ENCODE measurements around the gene HS1BP3. TPM values are rescaled to one million over a fixed set of nuclear protein-coding genes. Genes with fewer than 3 reads are reported as not detected.

Gene HS1BP3
- total RNA-seq, 2 donors from 2014 or later = 8.9 to 10.7 TPM

DNA sequence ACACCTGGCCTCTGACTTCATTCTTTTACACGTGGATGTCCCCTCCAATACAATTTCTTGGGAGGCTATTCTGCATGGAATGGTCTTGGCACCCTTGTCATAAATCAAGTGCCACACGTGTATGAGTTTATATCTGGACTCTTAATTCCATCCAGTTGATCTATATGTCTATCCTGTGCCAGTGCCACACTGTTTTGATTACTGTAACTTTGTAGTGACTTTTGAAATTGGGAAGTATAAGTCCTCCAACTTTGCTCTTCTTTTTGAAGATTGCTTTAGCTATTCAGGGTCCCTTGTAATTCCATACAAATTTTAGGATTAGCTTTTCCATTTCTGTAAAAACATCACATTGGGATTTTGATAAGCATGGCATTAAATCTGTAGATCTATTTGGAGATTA is 43.5 kb downstream of the HS1BP3 start:
- ATAC-seq (replicated peaks) = no peak
- Mint-ChIP-seq H3K27ac (no peak overlapping the region), H3K27me3 (no peaks in the 10 kb centered on the region), H3K4me3 (no peak overlapping the region), H3K9me3 (peaks cover 6% of the 10 kb centered on the region), H3K36me3 (ENCODE audit: low read depth) (no peaks in the 10 kb centered on the region), H3K4me1 (no peaks in the 10 kb centered on the region)

DNA sequence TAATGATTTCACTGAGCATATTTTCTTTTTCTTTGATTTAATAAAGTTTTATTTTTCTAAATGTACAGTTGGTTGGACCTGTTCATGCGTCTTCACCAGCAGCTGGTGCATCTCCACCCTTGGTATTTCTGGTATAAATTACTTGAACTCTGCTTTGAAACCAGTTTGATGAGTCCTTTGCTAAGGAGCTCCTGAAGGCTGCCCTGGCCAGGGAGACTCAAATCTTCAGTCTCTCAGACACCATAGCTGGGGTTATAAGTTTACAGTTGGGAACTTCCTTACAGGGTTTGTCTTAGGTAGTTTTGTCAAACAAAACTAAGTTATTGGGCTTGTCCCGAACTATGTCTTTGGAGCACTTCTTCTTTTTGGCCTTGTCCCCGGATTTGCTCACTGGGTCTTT is 44.7 kb downstream of the HS1BP3 start:
- H3K4me3 Mint-ChIP-seq = no peak overlapping the region
- peaks cover 6% of the 10 kb centered on the region for H3K9me3 Mint-ChIP-seq
- no peaks in the 10 kb centered on the region for H3K27me3 Mint-ChIP-seq
- H3K27ac Mint-ChIP-seq = no peak overlapping the region
- no peaks in the 10 kb centered on the region for H3K36me3 Mint-ChIP-seq (ENCODE audit: low read depth)
- H3K4me1 Mint-ChIP-seq = no peaks in the 10 kb centered on the region
- ATAC-seq (replicated peaks) = no peak

DNA sequence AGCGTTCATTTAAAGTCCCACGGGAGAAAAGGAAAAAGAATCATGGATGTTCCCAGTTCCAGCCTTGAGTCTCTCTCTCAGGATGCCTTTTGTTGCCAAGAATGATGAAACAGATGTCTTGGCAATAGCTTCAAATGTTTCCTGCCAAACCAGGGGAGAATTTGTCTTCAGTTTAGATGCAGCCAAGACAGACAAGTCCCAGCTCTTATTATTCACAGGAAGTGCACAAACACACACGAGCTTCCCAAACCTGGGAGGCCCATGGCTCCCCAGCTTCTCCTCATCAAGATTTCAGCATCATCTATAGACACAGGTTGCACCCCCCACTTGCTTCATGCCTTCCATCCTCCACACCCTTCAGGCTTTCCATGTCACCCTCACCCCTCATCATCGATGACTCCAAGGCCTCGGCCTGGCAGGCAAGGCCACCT is 45.9 kb downstream of the HS1BP3 start:
- Mint-ChIP-seq H3K4me1 (no peaks in the 10 kb centered on the region), H3K27me3 (no peaks in the 10 kb centered on the region), H3K4me3 (no peak overlapping the region), H3K36me3 (ENCODE audit: low read depth) (no peaks in the 10 kb centered on the region), H3K27ac (no peak overlapping the region), H3K9me3 (peaks cover 6% of the 10 kb centered on the region)
- ATAC-seq (replicated peaks) = no peak

DNA sequence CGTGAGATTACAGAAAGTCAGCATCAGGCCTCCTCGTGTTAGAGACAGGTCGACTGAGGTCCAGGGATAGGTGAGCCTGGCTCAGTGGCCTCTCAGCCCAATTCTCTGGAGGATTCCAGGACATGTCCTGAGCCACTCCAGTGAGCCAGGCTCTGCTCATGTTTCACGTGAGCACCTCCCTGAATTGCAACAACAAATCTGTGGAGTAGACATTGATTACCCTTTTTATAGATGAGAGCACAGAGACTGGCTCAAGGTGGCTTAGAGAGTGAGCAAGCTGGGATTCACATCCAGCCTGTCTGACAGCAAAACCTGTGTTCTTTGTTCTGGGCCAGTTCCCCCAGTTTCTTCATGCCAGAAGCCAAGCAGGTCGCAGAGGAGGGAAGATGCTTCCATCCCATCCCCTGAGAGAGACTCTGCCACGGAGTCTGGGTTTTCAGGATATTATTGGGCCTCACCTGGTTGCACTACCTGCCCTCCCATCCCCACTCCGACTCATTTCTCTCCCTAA is 46.4 kb downstream of the HS1BP3 start:
- Mint-ChIP-seq H3K9me3 (peaks cover 6% of the 10 kb centered on the region), H3K27ac (no peak overlapping the region), H3K4me3 (no peak overlapping the region), H3K4me1 (no peaks in the 10 kb centered on the region), H3K27me3 (no peaks in the 10 kb centered on the region), H3K36me3 (ENCODE audit: low read depth) (no peaks in the 10 kb centered on the region)
- ATAC-seq (replicated peaks) = no peak

DNA sequence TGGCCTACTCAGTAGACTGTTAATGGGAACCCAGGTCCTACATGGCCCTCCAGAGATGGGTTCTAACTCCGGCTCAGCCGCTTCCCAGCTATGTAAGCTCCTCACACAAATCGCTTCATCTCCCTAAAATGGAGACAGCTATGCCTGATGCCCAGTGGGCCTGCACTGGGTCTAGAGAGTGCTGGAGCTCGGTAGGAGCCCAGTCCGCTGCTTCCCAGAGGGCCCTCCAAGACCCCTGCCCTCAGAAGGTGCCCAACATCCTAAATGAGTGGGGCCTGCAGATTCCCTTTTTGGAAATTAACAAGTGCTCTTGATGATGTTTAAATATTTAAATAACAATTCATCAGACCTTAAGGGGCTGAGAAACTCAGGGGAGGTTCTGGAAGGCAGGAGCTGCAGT is 47.1 kb downstream of the HS1BP3 start:
- Mint-ChIP-seq H3K27ac (no peak overlapping the region), H3K4me1 (no peaks in the 10 kb centered on the region), H3K4me3 (no peak overlapping the region), H3K9me3 (peaks cover 6% of the 10 kb centered on the region), H3K27me3 (no peaks in the 10 kb centered on the region), H3K36me3 (ENCODE audit: low read depth) (no peaks in the 10 kb centered on the region)
- no peak for ATAC-seq (replicated peaks)

DNA sequence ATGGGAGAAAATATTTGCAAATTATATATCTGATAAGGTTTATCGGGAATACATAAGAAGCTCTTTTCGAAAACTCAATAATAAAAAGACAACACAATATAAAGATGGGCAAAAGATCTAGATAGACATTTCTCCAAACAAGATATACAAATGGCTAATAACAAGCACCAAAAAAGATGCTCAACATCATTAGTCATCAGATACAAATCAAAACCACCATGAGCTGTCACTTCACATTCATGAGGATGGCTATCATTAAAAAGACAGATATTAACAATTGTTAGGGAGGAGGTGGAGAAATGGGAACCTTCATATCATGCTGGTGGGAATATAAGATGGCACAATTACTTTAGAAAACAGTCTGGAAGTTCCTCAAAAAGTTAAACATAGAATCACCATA is 48.1 kb downstream of the HS1BP3 start:
- ATAC-seq (replicated peaks) = no peak
- H3K4me3 Mint-ChIP-seq = no peak overlapping the region
- no peak overlapping the region for H3K27ac Mint-ChIP-seq
- H3K9me3 Mint-ChIP-seq = peaks cover 4% of the 10 kb centered on the region
- no peaks in the 10 kb centered on the region for H3K27me3 Mint-ChIP-seq
- H3K4me1 Mint-ChIP-seq = no peaks in the 10 kb centered on the region
- no peaks in the 10 kb centered on the region for H3K36me3 Mint-ChIP-seq (ENCODE audit: low read depth)

DNA sequence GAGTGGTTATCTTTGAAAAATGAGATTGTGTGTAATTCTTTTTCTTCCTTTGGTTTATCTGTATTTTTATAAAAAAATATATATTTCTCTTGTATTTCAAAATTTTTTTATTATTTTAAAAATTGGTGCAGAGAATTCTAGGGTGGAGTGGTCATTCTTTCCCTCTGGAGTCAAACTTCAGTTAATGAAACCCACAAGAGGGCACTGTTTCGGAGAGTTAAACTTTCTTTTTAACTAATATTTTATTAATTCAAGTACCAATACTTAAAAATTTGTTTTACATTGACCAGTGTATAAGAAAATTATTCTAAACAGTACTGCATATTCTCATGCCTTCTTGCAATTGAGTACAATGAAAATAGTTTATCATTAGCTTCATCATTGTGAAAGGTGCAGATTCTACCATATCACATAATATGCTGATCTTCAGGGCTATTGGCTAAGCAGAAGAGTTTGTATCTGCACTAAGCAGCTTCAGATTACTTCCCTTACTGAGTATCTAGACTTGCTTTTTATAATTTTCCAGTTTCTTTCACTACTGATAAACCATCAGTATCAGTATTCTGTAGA is 50.1 kb downstream of the HS1BP3 start:
- Mint-ChIP-seq H3K4me3 (no peak overlapping the region), H3K9me3 (no peaks in the 10 kb centered on the region), H3K27me3 (no peaks in the 10 kb centered on the region), H3K36me3 (ENCODE audit: low read depth) (no peaks in the 10 kb centered on the region), H3K27ac (no peak overlapping the region), H3K4me1 (peaks cover 4% of the 10 kb centered on the region)
- no peak for ATAC-seq (replicated peaks)

DNA sequence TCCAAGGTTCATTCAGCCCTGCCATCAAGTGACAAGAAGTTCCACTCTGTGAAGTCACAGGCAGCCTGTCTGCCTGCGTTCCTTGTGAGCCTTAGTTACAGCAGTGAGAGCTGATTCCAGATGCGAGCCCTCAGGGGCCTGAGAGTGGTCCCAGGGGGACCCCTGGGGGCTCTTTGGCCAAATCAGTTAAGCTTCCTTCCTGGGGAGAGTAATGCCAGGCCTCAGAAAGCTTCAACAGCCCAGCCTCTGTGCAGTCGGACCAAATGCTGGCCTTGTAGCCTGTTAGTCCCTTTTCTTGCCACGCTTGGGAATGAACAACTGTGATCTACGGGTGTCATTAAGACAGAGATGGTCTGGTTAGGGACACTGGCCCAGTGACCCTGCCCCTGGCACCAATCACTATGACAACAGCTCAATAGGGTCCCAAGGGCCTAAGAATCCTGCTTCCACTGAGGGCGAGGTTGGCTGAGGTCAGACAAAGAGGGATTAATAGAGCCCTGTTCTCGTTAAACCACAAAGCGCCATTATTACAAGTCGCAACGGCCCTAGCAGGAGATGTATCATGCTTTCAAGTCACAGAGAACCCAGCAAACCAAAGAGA is 50.9 kb downstream of the HS1BP3 start:
- H3K4me1 Mint-ChIP-seq = peaks cover 9% of the 10 kb centered on the region
- no peak overlapping the region for H3K27ac Mint-ChIP-seq
- ATAC-seq (replicated peaks) = no peak
- no peak overlapping the region for H3K4me3 Mint-ChIP-seq
- no peaks in the 10 kb centered on the region for H3K9me3 Mint-ChIP-seq
- no peaks in the 10 kb centered on the region for H3K36me3 Mint-ChIP-seq (ENCODE audit: low read depth)
- H3K27me3 Mint-ChIP-seq = no peaks in the 10 kb centered on the region

DNA sequence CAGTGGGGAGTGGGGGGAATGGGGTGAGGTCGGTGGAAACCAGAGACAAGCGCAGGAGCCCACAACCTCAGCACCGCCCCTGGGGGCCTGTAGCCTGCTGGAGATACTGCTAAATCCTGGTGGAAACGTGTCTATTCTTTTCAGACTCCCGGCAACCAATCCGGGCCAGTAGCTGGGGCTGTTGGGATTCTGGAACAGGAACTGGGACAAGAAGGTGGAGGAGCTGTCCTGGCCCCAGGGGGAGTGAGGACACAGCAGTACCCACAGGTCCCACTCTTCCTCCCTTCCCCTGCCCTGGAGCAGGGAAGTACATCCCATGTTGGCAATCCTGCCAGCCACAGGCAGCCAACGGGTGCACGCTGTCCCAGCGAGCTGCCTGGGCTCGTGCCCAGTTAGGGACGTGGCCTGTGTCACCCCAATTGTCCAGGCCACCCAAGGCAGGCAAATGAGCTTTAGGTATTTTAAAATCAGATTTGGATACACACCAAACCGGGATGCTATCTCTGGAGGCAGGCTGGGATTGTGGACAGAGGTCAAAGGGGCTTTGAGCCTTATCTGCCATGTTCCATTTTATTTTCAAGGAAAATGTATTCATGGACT is 51.8 kb downstream of the HS1BP3 start:
- ATAC-seq (replicated peaks) = no peak
- no peak overlapping the region for H3K4me3 Mint-ChIP-seq
- H3K9me3 Mint-ChIP-seq = no peaks in the 10 kb centered on the region
- H3K4me1 Mint-ChIP-seq = peaks cover 10% of the 10 kb centered on the region
- no peak overlapping the region for H3K27ac Mint-ChIP-seq
- H3K36me3 Mint-ChIP-seq (ENCODE audit: low read depth) = no peaks in the 10 kb centered on the region
- H3K27me3 Mint-ChIP-seq = no peaks in the 10 kb centered on the region

DNA sequence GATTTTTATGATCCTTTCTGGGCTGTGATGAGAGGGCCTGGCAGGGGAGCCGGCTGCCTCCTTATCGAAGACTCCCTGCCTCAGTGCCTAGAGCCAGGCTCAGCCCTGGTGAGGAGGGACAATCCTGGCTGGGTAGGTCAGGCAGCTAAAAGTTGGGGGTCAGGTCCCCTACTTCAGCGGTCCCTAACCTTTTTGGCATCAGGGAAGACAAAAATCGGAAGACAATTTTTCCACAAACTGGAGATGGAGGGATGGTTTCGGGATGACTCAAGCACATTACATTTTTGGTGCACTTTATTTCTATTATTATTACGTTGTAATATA is 53.1 kb downstream of the HS1BP3 start:
- H3K4me3 Mint-ChIP-seq = no peak overlapping the region
- ATAC-seq (replicated peaks) = no peak
- H3K27ac Mint-ChIP-seq = no peak overlapping the region
- H3K27me3 Mint-ChIP-seq = no peaks in the 10 kb centered on the region
- H3K36me3 Mint-ChIP-seq (ENCODE audit: low read depth) = no peaks in the 10 kb centered on the region
- H3K4me1 Mint-ChIP-seq = peaks cover 18% of the 10 kb centered on the region
- no peaks in the 10 kb centered on the region for H3K9me3 Mint-ChIP-seq

DNA sequence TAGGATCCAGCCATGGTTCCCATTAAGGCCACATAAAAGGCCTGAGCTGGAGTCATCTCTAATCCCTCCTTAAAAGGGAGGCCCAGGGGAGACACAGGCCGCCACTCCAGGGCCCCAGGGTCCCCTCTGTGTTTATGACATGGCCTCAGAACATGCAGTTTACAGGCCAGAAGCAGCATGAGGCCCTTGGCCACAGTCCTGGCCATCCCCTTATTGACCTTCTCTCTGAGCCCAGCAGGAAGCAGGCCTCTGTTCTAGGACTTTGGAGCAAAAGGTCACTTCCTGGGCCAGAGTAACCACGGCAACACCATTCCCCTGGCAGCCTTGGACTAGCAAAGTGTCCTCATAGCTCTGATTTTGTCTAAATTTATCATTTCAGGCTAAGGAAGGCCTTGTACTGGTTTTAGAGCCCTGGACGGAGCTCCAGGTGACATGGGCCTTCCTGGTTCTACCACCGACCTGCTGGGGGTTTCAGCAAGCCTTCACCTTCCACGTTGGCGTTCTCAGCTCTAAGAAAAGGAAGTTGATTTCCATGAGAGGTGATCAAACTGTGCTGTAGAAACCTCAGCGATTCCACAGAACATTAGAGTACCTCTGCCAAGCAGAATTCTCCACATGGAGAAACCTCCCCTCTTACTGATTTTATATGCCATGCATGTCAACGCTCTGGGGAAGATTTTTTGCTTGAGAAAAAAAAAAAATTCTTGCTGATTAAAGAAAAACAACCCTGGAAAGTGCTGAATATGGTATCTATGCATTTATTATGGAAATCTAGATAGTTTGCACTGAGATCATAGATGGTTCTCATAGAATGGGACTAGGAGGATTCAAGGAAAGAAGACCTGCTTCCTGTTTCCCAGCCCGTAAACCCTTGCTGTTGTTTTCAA is 53.7 kb downstream of the HS1BP3 start:
- ATAC-seq (replicated peaks) = no peak
- H3K4me1 Mint-ChIP-seq = peaks cover 18% of the 10 kb centered on the region

DNA sequence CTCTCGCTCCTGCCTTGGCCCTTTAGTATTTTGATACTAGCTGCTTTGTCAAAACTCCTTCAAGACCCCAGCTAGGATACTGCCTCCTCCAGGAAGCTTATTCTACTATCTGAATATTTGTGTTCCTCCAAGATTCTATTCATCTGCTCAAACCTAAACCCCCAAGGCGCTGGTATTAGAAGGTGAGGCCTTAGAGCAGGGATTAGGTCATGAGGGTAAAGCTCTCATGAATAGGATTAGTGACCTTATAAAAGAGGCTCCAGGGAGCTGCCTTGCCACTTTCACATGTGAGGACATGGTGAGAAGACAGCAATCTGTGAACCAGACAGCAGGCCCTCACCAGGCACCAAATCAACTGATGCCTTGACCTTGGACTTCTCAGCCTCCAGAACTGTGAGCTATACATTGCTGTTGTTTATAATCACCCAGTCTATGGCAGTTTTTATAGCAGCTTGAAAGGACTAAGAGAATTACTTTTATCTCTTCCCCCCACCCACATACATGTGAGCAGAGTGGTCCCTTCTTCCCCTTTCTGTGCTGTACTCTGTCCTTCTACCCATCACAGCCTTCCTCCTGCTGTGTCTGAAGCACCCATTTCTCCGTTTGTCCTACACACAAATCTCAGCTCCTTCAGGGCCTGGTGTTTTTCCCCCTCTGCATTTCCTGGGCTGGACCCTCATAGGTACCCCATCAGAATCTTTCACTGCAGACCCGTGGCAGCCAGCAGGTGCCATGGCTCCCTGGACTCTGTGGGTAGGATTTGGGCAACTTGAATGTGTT is 54.5 kb downstream of the HS1BP3 start:
- peak; percentile 10 for ATAC-seq (replicated peaks)
- Mint-ChIP-seq H3K27me3 (no peaks in the 10 kb centered on the region), H3K9me3 (no peaks in the 10 kb centered on the region), H3K4me1 (peaks cover 18% of the 10 kb centered on the region), H3K4me3 (peak overlapping the region; percentile 65), H3K27ac (peak overlapping the region; percentile 93), H3K36me3 (ENCODE audit: low read depth) (no peaks in the 10 kb centered on the region)

More for the DNA sequence above, 53.7 kb downstream of the HS1BP3 start:
- H3K27ac Mint-ChIP-seq = peak overlapping the region; percentile 50
- H3K9me3 Mint-ChIP-seq = no peaks in the 10 kb centered on the region
- no peaks in the 10 kb centered on the region for H3K36me3 Mint-ChIP-seq (ENCODE audit: low read depth)
- H3K27me3 Mint-ChIP-seq = no peaks in the 10 kb centered on the region
- no peak overlapping the region for H3K4me3 Mint-ChIP-seq

DNA sequence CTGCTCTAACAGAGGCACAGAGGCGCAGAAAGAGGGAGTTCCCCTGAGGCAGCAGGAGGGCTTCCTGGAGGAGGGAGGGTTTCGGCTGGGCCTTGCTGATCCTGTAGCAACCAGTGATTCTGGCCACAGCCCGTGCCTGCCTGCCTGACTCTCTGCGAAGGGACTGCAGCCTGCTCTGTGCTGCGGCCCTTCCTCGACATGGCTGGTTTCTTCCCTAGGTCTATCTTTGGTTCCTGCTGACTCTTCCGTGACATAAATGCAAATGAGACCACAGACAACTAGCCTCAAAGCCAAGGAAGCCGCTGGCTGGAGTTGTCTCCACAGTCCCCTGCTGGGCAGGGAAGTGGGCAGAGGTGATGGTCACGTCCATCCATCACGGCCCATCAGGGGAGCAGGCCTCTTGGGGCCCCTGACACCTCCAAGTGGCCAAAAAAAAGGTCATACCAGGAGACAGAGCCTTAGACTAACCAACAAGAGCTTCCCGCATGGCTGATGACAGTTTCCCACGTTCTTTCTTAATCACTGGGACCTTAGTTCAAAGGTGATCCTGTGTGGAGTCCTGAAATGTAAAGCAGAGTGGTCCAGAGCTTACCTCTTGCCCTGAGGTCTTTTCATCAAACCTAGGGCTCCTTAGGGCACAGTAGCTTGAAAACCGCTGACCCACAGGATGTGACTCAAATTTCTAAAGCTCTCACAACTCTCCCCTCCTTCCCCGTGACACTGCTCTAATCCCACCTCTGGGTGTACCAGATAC is 55.3 kb downstream of the HS1BP3 start:
- ATAC-seq (replicated peaks) = peak; percentile 90
- H3K4me3 Mint-ChIP-seq = peak overlapping the region; percentile 65
- peak overlapping the region; percentile 93 for H3K27ac Mint-ChIP-seq
- peaks cover 18% of the 10 kb centered on the region for H3K4me1 Mint-ChIP-seq
- H3K27me3 Mint-ChIP-seq = no peaks in the 10 kb centered on the region
- no peaks in the 10 kb centered on the region for H3K9me3 Mint-ChIP-seq
- H3K36me3 Mint-ChIP-seq (ENCODE audit: low read depth) = no peaks in the 10 kb centered on the region

All from activated T-helper 17 cell treated with anti-CD3 and anti-CD28 coated beads, Interleukin-2, amount 50 U/mL, for 72 hours (primary cell).